ENCODE measurements around the gene BDKRB2. TPM values are rescaled to one million over a fixed set of nuclear protein-coding genes. Genes with fewer than 3 reads are reported as not detected.

BDKRB2 gene
- total and polyA plus RNA-seq, 2 of the 13 experiments (the other 11 are each of a cell fraction or from before 2014, with no cell fraction given) = 0.03 TPM; not detected in 1

- TF ChIP-seq ZMAT5 (CRISPR knock-in tag; IDR thresholded peaks at IDR 0.05; ENCODE audit: borderline replicate concordance, low read depth) (no peak), RBM39 (IDR thresholded peaks at IDR 0.05; ENCODE audit: low read depth, low read length, poor library complexity, severe bottlenecking) (no peak), ZMYM4 (CRISPR knock-in tag; IDR thresholded peaks at IDR 0.05) (peak; percentile 40; the same call in 1 of the 2 replicates), MAZ (IDR thresholded peaks at IDR 0.05; ENCODE audit: borderline replicate concordance, low read depth, low read length) (no peak), MAZ (CRISPR knock-in tag; IDR thresholded peaks at IDR 0.05; ENCODE audit: low read depth) (no peak), SAP130 (CRISPR knock-in tag; IDR thresholded peaks at IDR 0.05; ENCODE audit: low read depth) (no peak), SIX1 (CRISPR knock-in tag; IDR thresholded peaks at IDR 0.05; ENCODE audit: borderline replicate concordance) (no peak), RAD51 (IDR thresholded peaks at IDR 0.05; ENCODE audit: borderline replicate concordance) (peak; percentile 78; the same call in 1 of the 2 replicates), ARNTL (CRISPR knock-in tag; IDR thresholded peaks at IDR 0.05) (no peak), RARA (CRISPR knock-in tag; IDR thresholded peaks at IDR 0.05) (0 out of 2 replicates have a peak, but pooled peaks have one; percentile 17), HCFC1 (IDR thresholded peaks at IDR 0.05; ENCODE audit: low read depth, low read length) (no peak), ZNF318 (CRISPR knock-in tag; IDR thresholded peaks at IDR 0.05) (no peak), ZNF451 (CRISPR knock-in tag; IDR thresholded peaks at IDR 0.05) (no peak), HMGXB4 (CRISPR knock-in tag; IDR thresholded peaks at IDR 0.05; ENCODE audit: borderline replicate concordance in 1 of 2, low read depth in 1 of 2) (no peak), HNF4A (CRISPR knock-in tag; IDR thresholded peaks at IDR 0.05) (peak; percentile 44; the same call in 1 of the 2 replicates), ZNF343 (CRISPR knock-in tag; IDR thresholded peaks at IDR 0.05) (no peak), ZFP36L1 (CRISPR knock-in tag; IDR thresholded peaks at IDR 0.05) (no peak), ZNF792 (CRISPR knock-in tag; IDR thresholded peaks at IDR 0.05) (no peak), KDM3A (CRISPR knock-in tag; IDR thresholded peaks at IDR 0.05; ENCODE audit: low read depth) (no peak), ZNF569 (CRISPR knock-in tag; IDR thresholded peaks at IDR 0.05; ENCODE audit: borderline replicate concordance) (no peak), ZNF501 (CRISPR knock-in tag; IDR thresholded peaks at IDR 0.05) (no peak)
These were observed 9.1 kb upstream of the BDKRB2 start (continued) for GRCh38 chr14:96195441-96196081.
